ENCODE measurements around the gene ARHGEF40.

The ARHGEF40 gene

DNA sequence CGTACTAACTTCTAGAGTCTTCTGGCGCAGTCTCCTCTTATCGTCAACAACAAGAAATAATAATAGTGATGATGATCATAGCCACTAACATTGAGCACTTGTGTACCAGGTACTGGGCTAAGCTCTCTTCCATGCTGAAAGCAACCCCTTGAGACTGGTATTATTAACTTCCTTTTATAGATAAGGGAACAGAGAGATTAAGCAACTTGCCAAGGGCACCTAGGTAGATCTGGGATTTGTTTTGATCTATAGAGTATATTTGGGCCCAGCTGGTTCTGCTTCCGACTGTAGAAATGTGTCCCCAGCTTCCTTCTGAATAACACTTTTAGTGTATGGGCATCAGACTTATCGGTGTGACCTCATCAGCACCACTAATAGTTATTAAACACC is 29.5 kb downstream of the ARHGEF40 start:
- no peak for DNase-seq

DNA sequence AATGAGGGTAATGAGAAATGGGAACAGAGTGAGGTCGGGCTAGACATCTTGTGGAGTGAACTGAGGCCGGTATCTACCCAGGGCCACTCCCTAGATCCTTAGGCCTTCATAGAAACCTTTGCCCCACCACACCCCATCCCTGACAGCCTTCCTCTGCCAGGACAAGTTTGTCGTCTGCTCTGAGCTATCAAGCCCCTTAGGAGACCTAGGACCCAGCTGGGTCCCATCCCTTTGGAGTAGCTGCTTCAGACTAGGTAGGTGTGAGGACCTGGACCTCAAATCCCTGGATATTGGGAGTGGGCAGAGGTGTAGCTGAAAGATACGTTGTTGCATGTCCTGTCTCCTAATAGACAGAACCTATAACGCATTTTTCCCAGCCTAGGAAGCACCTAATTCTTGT is 30.8 kb downstream of the ARHGEF40 start, which contains the start of gene TMEM253:
TSS of gene TMEM253 (plus strand) at position 136 of the 400 bp plus-strand sequence. CDS start 278 bp downstream, outside the sequence.
- DNase-seq = no peak

DNA sequence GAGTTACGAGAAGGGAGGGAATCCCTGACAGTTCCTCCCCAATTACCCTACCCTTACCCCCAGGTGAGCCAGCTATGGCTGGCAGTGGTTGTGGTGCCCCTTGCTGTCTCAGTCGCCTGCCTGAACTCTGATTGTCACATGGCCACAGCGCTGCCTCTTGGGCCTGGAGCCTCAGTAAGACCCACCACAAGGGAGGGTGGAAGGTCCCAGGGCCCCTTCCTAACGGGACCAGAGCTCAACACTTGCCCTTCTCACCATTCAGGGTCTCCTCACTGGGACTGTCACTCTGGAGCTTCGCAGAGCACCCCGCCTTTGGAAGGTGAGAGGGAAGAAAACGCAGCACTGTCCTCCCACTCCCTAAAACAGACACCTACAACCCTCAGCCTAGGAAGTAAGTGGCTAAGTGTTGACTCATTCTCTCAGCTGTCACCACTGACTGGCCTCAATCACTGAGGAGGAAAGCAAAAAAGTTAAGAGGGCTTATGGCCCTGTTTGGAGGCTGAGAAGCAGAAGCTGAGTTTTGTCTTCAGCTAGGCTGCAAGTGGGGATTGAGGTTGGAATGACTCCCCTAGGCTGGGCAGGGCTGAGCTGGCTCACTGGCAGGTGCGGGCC is 31.8 kb downstream of the ARHGEF40 start:
- no peak for DNase-seq

DNA sequence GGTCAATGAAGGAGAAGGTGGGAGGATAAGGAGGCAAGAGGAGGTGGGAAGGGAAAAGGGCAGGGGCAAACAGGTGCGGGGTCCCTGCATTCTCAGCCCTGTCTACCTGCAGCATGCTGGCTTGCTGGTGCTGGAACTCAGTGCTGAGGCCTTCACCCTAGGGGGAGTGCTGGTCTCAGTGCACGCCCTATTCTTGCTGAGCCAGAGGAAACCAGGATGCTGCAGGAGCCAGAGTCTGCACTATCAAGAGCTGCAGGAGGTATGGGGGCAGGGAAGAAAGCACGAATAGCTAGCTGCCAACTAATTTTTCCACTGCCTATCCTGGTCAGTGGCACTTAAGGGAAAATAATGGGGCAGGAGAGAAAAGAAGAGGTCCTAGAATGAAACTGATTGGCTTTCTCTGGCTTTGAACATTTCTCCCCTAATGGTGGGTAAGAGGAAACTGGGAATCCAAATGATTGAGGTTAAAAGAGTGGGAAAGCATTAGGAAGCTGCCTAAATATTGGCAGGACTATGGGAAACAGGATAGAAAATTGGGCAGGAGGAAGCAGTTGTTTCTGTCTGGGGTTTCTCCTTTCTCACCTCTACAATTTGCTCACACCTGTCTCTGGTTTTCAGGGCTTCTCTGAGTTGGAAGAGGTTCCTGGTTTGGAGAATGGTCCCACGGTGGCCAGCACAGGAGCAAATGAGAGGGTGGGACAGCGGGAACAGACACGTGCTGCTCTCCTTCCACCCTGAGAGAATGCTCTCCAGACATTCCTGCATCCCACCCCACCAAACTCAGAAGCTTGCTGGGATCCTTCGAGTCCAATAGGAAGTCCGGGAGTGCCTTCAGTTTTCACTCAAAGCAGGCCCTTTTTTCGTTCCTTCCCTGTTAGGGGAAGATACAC is 32.7 kb downstream of the ARHGEF40 start:
- DNase-seq = no peak

DNA sequence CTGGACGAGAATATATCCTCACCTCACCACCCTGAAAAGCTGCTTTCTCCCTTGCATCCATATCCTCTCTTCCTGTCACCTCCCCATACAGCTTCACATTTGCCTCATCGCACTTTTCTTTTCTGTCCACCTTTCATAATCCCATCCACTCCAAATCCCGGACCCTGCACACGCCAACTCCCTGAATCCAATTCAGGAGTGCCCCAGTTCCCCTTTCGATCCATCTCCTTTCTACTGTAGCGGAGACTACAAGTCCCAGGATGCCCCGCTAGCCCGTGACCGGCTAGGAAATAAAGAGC is 33.3 kb downstream of the ARHGEF40 start:
- DNase-seq = no peak

DNA sequence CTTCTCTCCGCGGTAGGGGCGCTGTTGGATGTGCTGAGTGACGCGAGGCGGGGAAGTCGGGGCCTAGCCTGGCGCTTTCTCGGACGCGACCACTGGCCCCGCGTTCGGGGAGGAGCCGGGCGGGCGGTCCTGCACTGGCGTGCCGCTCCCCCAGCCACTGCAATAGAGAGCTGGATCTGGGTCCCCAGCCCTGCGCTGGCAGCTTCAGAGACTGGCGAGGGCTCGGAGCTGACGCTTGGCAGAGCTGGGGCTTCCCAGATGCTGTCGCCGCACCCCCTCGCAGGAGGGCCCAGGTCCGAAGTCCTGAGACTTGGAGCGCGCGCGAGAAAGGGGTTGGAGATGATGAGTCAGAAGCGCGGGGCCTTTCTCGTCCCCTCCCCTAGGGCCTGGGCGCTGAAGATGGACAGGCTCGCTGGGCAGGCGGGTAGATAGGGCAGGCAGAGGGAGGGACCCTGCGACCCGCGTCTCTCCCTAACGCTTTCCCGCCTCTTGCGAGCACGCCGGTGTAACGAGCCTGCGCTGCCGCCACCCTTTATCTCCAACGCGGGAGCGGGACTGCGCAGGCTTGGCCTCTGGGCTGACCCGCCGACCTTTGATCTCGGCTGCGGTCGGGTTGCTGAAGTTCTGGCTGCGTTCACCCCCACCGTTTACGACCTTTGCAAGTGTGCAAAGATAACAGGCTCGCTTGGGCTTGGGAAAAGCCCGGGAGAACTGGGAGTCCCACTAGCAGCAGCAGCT is 33.8 kb downstream of the ARHGEF40 start:
- DNase-seq = peak; percentile 93

DNA sequence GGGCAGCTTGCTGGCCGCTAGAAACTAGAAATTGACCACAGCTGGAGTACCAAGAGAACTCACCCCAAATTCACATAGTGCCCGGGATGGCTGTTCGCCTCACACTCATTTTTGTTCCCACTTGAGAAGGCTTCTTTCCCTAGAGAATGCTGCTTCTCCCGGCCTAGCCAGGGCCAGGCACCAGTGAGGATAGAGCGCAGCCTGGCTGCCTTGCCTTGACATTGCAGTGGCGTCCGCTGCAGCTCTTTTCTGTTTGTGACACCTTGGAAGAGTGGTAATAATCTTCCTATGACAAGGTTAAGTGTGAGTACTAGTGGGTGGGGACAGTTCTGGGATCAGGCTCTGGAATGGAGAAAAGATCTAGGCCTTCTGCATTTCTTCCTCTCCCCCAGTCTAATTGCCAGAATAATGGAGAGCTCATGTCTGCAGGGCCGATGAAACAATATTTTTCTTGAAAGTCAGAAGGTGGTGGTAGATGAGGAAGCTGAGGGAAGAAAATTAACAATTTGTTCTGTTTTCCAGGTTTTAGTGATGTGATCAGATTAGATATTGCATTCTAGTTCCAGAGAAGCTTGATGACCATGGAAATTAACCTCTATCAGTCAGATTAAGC is 34.5 kb downstream of the ARHGEF40 start:
- peak; percentile 65 for DNase-seq

DNA sequence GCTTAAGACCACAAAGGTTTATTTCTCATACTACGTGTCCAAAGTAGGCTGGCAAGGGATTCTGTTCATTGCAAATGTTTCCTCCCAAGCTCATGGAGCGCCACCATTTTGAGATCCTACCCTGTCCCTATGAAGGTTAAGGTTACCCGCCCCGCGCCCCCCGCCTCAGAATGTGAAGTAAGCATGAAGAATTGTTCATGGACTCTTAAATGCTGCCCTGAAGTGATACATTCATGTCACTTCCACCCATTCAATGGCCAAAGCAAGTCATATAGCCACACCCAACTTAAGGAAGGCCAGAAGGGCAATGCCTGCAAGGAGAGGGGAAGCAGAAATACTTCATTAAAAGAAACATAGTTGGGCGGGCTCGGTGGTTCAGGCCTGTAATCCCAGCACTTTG is 35.0 kb downstream of the ARHGEF40 start:
- no peak for DNase-seq

DNA sequence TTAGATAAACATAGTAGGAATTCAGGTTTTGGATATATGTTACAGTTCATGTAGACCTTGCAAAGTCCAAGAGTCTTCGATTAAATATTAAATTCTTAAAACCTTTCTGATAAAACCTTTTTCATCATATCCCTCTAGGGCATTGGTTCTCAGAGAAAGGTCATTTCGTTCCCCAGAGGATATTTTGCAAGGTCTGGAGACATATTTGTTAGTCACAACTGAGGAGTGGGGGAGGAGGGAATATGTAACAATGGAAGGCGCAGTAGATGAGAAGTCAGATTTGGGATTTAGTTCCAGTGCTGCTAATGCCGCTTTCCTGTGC is 36.0 kb downstream of the ARHGEF40 start:
- no peak for DNase-seq

DNA sequence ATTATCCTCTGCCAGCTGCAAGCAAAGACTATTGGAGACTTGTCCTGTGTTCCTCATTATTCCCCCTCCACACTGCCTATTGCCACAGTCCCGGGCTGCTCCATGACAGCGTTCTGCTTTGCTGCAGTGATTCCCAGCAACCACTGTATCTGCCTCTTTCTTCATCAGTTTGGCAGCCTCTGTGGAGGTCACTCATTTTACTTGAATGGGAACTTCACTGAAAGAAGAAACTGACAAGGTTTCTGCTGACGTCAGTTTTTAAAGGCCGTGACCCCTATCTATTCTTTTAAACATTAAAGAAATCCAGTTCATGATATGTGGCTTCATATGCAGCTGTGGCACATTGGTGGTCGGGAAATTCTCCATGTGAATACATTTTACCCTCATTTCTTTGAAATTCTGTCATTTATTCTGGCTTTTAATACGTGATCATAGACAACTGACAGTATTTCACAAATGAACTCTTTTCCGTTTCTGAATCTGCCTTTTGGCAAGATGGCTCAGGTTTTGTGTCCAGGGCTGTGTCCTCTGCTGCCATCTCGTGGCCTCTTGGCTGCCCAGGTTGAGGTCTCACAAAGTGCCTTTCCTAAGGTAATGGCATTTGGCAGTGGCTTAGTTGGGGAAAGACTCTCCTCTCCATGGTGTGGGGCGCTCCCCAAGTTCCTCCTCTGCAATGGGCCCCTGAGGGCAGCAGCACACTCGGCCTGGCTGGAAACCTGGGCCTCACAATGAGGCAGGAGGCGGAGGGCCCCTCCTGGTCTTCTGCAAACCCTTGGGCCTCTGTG is 36.6 kb downstream of the ARHGEF40 start:
- DNase-seq = peak; percentile 79

DNA sequence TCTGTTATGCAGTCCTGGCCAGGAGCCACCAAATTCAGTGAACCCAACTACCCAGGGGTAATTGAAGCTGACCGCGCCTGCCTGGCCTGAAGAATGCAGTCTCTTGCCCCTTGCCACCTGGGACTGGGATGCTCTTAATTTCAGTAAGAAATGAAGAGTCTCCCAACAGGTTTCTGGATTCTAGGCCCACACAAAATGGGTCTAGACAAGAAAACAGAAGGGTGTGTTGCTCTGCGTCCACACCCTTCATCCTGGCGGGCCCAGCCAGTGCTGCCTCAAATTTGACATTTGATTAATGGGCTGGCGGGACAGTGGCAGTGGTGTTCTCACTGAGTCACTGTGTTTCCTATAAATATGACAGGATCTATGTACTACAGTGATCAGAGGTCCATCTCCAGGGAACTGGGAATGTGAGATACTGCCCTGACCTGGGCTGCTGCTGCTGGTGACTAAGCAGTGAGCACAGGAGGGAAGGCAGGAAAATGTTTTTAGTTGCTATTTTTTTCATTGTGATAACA is 37.2 kb downstream of the ARHGEF40 start:
- DNase-seq = no peak

DNA sequence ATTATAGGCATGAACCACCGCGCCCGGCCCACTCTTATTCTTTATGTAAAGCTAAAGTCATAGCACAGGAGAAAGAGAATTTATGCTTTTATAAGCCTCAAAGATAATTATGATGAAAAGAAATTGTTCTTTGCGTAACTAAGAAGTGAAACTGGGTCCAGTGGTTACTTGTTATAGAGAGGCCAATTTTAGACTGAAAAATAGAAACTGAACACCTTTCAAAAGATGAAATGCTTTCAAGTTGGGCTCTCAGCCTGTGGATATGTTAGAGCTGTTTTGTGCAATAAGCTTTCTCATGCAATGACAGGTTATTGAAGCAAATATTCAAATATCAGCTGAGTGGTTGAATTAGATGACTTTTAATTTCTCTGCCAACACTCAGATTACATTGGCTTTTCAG is 38.7 kb downstream of the ARHGEF40 start:
- no peak for DNase-seq

DNA sequence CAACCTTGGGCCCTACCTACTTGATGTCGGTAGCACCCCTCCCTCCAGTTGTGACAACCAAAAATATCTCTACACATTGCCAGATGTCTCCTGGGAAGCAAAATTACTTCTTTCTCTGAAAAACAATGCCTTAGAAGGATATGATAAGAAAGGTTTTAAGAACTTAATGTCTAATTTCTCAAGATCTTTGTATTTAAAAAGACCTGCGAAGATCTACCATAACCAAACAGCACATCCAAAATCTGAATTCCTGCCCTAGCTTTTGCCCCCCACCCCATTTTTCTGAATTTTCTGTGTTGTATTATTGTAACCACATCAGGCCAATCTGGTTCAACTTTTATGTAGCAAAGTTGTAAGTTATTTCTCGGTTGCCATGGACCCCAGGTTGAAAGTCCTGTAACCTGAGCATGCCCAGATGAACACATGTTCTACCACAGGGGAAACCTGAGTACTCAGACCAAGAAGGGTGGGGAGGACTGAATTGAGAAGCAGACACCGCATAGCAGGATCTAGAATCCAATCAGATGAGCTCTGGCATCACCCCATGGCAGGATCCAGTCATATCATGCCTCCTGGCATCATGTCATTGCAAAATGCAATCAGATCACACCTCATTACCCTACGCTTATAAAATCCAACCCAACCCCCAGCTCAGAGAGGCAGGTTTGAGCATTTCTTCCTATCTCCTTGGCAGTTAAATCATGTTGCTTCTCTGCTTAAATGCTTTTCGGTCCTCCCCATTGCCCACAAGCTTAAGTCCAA is 39.5 kb downstream of the ARHGEF40 start:
- DNase-seq = no peak

DNA sequence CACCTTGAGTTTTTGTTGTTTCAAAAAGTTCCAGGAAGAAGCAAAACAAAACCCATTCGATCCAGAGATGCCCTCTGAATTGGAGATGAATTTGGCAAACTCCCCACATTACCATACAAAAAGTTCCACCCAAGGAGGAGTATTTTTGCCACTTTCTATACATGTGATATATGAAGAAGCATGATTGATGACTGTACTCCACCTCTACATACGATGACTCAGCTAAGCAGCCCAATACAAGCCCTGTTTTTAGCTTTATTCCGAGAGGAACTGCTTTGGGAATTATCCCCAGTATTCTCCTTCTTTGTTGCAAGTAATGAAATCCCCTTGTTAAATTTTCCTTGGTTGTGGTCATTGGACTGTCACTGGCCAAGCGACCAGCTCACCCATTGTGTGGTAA is 42.2 kb downstream of the ARHGEF40 start:
- DNase-seq = no peak

DNA sequence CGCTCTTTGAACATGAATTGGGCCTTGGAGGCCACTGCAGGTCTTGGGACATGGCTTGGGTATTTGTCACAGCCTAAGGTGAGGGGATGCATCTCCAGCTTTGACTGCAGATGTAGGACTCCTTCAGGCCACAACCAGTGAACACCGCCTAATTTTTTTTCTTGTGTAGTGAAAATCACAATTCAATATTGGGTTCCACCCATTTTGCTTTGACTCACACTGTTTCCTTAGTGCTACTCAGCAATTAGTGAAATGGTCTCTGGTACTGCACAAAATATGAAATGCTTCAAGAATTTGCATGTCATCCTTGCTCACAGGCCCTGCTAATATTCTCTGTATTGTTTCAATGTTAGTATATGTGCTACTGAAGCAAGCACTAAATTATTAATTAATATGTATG is 43.3 kb downstream of the ARHGEF40 start:
- DNase-seq = no peak

DNA sequence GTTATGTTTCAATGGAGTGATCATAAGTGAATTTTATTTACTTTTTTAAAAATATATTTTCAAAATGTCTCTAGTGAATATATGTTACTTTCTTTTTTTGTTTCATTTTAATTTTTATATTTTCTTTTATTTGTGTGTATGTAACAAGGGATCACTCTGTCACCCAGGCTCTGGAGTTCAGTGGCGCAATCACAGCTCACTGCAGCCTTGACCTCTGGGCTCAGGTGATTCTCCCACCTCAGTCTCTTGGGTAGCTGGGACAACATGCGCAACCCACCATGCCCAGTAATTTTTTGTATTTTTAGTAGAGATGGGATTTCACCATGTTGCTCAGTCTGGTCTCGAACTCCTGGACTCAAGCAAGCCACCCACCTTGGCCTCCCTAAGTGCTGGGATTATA is 48.8 kb downstream of the ARHGEF40 start:
- no peak for DNase-seq

DNA sequence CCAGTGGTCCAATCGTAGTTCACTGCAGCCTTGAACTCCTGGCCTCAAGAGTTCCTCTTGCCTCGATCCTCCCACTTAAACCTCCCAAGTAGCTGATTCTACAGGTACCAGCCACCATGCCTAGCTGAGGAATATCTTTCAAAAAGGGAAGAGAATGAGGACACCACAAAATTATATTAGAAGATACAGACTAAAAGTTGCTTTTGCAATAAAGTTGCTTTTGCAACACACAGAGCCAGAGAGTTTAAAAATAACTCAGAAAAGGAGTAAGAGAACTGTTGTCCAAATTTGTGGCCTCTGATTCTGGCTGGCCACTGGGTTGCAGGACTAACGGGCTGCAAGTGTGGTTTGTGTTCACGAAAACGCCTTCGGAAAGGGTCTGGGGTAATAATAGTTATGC is 50.6 kb downstream of the ARHGEF40 start:
- DNase-seq = no peak

DNA sequence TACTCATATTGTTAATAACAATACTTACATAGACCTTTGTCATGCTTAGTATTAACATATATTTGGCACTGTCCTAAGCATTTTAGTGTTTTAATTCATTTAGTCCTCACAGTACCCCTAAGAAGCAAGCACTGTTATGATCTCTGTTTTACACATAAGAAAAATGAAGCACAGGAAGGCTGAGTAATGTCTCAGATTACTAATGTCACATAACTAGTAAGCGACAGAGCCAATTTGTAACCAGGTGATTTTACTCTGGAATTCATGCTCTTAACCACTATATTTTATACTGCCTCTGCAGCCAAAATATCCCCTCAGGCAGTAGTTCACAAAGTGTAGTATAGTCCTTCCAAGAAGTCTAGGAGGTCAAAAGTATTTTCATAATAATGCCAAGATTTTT is 51.0 kb downstream of the ARHGEF40 start:
- no peak for DNase-seq

DNA sequence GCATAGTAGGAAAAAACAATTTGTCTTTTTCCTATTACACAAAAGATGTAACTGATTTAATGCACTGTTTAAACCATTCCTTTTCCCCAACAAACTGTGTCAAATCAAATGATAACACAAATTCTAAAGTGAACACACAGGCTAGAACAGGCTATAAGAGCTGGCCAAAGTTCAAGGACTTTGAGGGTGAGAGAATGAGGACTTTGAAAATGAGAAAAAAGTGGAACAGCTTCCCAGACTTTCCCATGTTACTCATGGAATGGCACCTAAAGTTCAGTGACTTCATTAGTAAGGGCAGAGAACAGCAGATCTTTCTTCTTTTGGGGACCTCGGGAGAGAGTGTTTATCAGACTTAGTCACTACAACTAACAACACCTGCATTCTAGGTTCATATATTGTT is 53.3 kb downstream of the ARHGEF40 start:
- no peak for DNase-seq

DNA sequence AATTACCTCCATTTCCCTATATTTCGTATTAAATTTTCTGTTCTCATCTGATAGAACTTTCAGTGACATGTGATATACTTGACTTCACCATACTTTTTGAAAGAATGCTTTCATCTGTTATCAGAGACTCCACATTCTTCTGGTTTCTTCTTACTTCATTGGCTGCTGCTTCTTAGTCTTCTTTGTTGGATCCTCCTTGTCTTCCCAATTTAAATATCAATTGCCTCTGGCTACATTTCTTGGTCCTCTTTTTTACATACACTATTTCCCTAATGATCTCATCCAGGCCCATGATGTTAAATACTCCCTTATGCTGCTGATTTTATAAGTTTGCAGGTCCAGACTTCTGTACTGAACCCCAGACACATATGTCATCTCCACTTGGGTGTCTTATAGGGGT is 63.8 kb downstream of the ARHGEF40 start:
- no peak for DNase-seq

DNA sequence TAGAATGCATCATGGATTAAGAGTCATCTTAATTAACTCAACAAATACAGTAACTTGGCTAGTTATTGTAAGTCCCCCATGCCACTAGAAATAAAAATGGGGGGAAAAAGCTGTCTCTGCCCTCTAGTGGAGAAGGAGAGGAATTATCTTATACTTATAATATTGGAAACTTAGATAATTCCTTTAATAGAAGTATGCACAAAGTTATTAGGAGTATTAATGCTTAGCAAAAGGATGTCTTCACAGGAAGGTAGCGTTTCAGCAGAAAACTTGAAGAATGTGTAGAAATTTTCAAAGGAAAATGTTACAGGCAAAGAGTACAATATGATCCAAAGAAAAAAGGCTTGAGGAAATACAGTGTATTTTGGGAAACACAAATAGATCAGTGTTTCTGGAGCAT is 65.9 kb downstream of the ARHGEF40 start:
- DNase-seq = no peak
